Stimulated activated CD4-positive, alpha-beta T cell treated with anti-CD3 and anti-CD28 coated beads, TNF-alpha, amount 100 ng/mL, for 1 hour (primary cell): ENCODE data around the gene FGF19.

Experiments used
- DNase-seq, 3 donors: peaks; one replicate each; pipeline ENCODE4 v3.0.0-alpha.2; 2020; ENCODE audit warnings: low read depth in 3 of 3, low spot score in 1 of 3

FGF19 gene

GRCh38 chr11:69671734-69672465, 31.9 kb downstream of the FGF19 start:
- DNase-seq: no peak

GRCh38 chr11:69670158-69670845, 33.5 kb downstream of the FGF19 start:
- DNase-seq: peak in 2 of 3 donors; percentile 13 to 38

- no peak for DNase-seq
Measured at GRCh38 chr11:69669486-69669885, 34.3 kb downstream of the FGF19 start.

- DNase-seq: no peak
Measured at GRCh38 chr11:69667619-69668604, 35.9 kb downstream of the FGF19 start.

- DNase-seq: no peak
Measured at GRCh38 chr11:69666752-69667536, 36.9 kb downstream of the FGF19 start.

- DNase-seq: no peak
Measured at GRCh38 chr11:69666261-69666660, 37.6 kb downstream of the FGF19 start.

GRCh38 chr11:69665669-69666068, 38.2 kb downstream of the FGF19 start:
- no peak for DNase-seq

- DNase-seq: no peak
Measured at GRCh38 chr11:69664901-69665300, 38.9 kb downstream of the FGF19 start.

- DNase-seq: no peak
Measured at GRCh38 chr11:69664103-69664775, 39.6 kb downstream of the FGF19 start.

- DNase-seq: no peak
Measured at GRCh38 chr11:69663326-69663725, 40.5 kb downstream of the FGF19 start.

GRCh38 chr11:69662806-69663205, 41.0 kb downstream of the FGF19 start:
- DNase-seq: no peak

- no peak for DNase-seq
Measured at GRCh38 chr11:69662021-69662698, 41.7 kb downstream of the FGF19 start.

GRCh38 chr11:69661413-69661715, 42.5 kb downstream of the FGF19 start:
- no peak for DNase-seq

GRCh38 chr11:69660001-69660500, 43.8 kb downstream of the FGF19 start:
- no peak for DNase-seq

GRCh38 chr11:69659591-69659990, 44.2 kb downstream of the FGF19 start:
- DNase-seq: no peak

GRCh38 chr11:69658626-69659450, 45.0 kb downstream of the FGF19 start:
- DNase-seq: no peak

GRCh38 chr11:69657911-69658625, 45.8 kb downstream of the FGF19 start:
- DNase-seq: no peak

- no peak for DNase-seq
Measured at GRCh38 chr11:69657456-69657910, 46.3 kb downstream of the FGF19 start.
